GM21723 (cell line): ENCODE results near the gene APLP2.
"Not testable (repeated sequence)": the region's sequence is repeated elsewhere in the genome, so short reads cannot be mapped to it uniquely, and the experiment has no call there.

Experiments used
- ATAC-seq: cut with Tn5 transposase; IDR thresholded peaks from one replicate; pipeline ENCODE4 v1.9.1; 2021; ENCODE audit warnings: mild to moderate bottlenecking, moderate library complexity; ENCODE audit not compliant: unreplicated experiment

The APLP2 gene

DNA sequence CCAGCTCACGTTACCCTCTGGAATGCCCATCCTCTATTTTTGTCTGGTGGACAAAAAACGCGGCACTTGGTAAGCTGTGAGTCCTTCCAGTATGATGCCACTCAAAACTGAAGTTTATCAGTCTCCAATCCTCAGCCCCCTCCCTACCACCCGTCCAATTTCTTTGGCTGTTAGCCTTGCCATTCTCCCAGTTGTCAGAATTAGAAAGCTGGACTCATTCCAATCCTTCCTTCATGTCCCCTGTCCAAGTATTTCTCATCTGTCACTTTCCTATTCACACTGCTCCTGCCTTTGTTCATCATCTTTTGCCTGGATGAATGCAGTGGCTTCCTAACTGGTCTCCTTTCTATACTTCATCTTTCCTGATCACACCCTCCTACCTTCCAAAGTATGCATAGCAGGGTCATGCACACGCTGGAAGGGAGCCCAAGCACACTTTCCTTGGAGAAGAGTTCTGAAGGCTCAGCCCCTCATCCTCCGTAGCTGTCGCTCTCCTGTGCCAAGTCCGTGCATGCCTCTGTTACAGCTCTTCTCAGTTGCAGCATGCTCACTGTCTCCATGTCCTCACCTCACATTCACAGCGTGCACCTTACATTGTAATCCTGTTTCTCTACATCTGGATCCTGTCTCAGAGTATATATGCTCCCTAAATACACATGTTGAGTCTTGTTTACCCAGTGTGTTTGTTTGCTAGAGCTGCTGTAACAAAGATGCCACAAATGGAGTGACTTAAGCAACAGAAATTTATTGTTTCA is 19.4 kb downstream of the APLP2 start:
- no peak for ATAC-seq

DNA sequence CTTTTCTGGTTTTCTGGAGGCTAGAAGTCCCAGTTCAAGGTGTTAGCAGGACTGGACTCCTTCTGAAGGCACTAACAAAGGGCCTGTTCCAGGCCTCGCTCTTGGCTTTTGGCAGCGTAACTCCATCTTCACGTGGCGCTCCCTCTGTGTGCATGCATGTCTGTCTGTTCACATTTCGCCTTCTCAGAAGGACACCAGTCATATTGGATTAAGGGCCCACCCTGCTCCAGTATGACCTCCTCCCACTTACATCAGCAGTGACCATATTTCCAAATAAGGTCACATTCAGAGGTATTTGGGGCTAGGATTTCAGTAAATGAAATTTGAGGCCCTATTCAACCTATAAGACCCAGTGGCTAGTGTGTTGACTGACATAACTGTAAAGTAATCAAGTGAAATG is 20.0 kb downstream of the APLP2 start:
- no peak for ATAC-seq

DNA sequence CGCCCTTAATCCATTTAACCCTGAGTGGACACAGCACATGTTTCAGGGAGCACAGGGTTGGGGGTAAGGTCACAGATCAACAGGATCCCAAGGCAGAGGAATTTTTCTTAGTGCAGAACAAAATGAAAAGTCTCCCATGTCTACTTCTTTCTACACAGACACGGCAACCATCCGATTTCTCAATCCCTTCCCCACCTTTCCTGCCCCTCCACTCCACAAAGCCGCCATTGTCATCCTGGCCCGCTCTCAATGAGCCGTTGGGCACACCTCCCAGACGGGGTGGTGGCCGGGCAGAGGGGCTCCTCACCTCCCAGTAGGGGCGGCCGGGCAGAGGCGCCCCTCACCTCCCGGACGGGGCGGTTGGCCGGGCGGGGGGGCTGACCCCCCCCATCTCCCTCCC is 20.8 kb downstream of the APLP2 start:
- not testable (repeated sequence) for ATAC-seq

DNA sequence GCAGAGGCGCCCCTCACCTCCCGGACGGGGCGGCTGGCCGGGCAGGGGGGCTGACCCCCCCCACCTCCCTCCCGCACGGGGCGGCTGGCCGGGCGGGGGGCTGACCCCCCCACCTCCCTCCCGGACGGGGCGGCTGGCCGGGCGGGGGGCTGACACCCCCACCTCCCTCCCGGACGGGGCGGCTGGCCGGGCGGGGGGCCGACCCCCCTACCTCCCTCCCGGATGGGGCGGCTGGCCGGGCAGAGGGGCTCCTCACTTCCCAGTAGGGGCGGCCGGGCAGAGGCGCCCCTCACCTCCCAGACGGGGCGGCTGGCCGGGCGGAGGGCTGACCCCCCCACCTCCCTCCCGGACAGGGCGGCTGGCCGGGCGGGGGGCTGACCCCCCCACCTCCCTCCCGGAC is 21.5 kb downstream of the APLP2 start:
- not testable (repeated sequence) for ATAC-seq

DNA sequence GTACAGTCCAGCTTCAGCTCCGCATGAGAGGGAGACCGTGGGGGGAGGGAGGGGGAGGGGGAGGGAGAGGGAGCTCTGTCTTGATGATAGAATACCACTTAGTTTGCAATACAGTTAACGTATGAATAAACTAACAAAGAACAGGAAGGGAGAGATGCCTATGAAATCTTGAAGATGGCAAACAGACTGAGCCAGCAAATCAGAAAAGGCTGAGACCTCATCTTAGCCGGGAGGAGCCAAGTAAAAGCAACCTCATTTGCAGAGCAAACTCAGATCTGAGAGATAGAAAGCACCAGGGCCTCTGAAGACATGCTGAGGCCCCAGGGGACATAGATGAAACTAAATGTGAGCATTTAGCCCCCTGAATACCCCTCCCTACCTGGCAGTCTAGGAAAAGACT is 23.0 kb downstream of the APLP2 start:
- no peak for ATAC-seq

DNA sequence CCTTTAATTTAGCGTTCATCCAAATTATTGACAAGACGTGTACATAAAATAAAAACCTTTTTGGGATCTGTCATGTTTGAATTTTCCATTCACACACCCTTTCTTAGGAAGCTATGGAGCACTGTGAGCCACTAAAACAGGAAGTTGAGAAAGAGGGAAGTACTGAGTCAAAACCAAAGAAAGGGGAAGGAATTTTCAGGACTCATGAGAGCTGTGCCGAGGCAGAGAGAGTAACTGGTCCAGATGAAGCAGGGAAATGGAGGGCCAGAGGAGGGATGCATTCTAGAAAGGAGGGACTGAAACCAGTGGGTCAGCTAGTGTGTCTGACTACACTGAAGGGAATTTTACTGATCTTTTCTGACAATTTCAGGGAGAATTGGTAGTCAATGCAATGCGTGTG is 24.9 kb downstream of the APLP2 start:
- ATAC-seq, result no peak

DNA sequence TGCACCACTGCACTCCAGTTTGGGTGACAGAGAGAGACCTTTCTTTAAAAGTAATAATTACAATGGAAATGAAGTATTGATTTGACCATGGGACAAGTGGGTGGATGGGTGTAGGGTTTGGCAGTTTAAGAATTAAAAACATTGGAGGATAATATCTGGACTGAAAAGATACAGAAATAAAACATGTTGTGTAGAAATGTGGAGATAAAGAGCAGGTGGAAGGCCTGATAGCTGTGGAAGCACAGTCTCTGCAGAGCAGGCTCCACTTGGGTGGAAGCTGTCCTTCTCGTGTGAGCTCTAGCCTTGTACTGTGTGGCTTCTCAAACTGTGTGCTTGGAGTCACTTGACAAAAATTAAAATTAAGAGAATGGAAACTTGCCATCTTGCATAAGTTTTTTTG is 25.6 kb downstream of the APLP2 start:
- ATAC-seq, result no peak

DNA sequence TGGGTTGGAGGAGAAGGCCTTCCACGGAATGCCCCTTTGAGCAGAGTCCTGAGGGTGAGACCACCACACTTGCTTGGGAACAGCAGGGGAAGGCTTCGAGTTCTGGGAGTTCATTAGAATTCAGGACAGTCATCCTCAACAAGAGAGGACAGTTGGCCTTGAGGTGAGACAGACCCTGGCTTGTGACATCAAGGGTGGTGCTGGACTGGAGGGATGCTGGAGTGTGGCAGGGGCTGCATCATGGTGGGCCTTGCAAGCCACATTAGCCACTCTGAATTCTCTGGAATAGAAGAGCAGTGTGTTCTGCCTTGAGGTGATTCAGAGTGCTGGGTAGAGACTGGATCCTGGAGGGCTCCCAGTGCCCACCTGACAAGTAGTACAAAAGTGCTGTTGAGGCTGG is 26.3 kb downstream of the APLP2 start:
- ATAC-seq, result no peak

DNA sequence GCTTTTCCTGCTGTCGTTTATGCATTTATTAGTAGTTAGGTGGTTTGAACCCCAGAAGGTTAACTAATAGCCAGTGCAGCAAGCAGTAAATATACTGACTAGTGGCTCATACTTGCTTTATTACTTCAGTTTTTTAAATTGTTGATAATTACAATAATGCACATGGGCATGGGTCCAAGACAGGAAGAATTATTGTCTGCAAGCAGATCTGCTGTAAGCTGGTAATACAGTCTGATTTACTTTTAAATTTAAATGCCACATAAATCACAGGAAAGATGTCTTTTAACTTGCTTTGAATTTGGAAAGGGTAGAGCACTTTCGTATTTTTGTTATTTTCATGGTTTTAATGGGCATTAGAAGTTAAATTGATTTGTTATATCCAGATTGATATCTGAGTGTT is 27.1 kb downstream of the APLP2 start:
- no peak for ATAC-seq

DNA sequence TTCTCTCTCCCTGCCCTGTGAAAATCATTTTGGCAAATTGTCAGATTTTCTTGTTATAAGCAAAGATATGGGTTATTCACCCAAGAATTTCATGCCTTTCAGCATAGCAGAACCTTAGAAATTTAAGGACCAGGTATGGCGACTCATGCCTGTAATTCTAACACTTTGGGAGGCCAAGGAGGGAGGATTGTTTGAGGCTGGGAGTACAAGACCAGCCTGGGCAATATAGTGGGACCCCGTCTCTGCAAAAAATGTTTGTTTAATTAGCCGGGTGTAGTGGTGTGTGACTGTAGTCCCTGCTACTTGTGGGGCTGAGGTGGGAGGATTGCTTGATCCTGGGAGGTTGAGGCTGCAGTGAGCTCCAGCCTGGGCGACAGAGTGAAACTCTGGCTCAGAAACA is 27.6 kb downstream of the APLP2 start:
- no peak for ATAC-seq

DNA sequence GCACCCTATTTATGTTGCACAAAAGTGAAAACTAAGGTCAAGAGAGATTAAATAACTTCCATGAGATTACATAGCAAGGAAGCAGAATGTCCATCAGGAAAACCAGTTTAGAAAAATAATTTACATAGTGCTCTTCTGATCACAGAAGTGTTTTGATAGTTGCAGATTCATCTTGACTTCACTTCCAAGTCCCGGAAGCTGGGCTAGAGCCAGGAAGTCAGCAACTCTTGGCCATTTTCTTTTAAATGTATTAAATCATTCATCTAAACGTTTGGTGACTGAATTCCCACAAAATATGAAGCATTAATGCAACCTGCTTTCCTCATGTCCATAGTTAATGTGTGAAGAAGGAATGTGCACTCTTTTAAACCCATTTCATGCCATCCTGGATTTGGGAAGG is 29.7 kb downstream of the APLP2 start:
- ATAC-seq, result no peak

DNA sequence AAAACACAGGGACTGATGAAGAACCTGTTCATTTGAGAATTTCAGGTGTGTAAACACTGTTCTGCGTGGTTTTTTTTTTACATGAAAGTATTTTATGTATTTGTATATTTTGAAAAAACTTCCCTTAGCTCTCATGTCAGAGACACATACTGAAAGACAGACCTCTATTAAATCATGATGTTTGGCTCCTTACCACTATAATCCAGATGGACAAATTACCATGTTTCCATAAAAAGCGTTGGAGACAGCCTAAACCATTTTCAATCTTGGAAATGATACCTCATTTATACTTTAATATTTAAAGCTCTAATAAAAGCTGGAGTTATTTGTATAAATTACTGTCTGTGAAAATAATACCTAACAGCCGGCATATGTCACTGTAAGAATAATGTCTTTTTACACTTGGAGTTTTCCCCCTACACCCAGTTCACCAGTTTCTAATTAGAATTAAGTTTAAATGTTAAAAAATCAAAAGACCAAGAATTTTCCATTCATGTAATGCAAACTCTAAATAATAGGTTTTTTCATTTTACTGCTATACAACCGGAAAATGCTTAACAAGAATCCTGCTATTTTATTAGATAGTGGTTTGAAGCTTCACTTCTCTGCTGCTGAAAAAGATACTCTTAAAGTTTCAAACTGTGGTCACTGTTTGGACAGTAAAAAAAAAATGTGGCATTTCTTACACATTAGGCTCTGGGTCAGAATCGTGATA is 30.8 kb downstream of the APLP2 start:
- ATAC-seq, result no peak

DNA sequence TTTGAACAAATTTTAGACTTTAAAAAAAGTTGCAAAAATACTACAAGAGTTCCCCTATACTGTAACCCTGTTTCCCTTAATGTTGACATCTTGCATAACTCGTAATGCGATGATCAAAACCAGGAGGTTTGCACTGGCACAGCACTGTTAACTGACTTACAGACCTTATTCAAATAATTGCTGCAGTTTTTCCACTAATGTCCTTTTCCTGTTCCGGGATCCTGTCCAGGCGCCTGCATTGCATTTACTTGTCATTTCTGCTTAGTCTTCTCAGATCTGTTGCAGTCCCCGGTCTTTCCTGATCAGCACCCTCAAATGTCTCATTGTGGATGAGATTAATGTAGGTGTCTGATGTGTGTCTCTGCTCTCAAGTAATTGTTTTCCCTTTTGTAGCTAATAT is 32.0 kb downstream of the APLP2 start:
- ATAC-seq, result no peak

DNA sequence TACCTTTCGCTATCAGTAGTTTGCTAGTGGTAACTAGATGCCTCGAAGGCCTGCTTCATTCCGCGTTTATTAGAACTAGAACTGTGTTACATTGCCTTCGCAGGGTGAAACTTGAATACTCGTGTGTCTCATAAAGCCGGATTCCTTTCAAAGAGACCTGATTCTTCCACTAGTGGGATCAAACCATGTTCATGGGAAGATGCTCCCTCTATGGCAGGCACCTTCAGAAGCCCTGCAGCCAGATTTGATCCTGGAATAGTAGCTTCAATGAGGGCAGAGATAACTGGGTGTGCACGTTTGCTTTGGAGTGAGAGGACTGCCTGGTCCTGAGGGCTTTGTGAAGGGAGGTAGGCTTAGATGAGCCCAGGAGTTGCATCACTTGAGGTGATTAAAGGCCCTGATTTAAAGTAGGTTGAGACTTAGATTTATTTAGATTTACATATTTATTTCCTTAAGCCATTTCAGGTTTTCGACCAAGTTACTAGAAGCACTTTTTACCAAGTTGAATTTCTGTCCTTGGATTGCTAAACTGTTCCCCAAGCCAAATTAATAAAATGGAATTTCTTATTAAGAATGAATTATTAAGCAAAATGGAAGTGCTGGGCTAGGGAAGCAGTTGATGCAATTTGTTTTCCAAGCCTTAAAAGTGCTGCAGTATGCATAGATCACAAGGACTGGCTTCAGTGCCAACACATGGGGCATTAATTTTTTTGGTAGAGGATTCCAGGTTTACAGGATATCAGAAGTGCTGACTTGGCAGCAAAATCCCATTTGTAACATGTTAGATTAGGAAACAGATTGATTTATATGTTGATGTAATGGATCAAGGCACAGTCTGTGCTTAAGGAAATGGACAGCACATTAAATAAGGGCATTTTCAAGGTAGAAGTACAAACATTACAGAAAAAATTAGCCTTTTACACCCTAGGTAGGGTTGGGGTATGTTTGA is 32.9 kb downstream of the APLP2 start:
- no peak for ATAC-seq

DNA sequence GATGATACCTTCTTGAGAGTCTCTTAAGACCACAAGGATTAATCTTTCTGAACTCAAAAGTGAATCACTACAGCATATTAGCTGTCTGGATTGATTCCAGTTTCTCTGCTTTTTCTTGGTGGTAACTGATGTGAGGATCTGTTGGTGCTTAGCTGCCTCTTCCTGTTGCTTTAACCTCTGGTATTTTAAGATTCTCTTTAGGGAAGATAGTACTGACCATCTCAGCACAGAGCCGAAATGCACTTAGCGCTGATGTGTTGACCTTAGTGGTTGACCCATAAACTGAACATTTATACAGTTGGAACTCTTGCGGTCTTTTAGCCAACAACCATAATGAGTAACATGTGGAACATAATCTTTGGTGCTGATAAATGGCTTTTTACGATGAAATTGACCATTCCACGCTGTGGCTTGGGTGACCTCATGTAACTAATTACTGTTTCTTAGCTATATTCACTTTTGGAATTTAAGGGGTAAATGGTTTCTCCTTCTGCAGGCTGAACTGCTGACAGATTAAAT is 33.7 kb downstream of the APLP2 start:
- ATAC-seq, result no peak

DNA sequence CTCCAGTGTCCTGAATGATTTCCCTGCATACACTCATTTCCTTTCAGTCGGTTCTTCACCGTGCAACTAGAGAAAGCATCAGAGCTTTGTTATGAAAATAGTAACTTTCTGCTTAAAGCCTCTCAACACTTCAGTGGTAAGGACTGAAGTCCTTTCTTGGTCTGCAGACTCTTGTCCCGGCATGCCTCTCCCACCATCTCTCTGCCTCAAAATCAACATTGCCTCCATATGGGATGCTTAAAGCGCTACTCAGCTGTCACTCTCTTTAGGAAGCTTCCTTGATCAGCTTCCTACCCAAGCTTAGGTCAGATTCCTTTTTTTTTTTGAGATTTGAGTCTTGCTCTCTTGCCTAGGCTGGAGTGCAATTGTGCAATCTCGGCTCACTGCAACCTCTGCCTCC is 36.7 kb downstream of the APLP2 start:
- ATAC-seq, result no peak

DNA sequence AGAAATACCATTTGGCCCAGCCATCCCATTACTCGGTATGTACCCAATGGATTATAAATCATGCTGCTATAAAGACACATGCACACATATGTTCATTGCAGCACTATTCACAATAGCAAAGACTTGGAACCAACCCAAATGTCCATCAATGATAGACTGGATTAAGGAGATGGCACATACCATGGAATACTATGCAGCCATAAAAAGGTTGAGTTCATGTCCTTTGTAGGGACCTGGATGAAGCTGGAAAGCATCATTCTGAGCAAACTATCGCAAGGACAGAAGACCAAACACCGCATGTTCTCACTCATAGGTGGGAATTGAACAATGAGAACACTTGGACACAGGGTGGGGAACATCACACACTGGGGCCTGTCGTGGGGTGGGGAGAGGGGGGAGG is 39.0 kb downstream of the APLP2 start:
- not testable (repeated sequence) for ATAC-seq

DNA sequence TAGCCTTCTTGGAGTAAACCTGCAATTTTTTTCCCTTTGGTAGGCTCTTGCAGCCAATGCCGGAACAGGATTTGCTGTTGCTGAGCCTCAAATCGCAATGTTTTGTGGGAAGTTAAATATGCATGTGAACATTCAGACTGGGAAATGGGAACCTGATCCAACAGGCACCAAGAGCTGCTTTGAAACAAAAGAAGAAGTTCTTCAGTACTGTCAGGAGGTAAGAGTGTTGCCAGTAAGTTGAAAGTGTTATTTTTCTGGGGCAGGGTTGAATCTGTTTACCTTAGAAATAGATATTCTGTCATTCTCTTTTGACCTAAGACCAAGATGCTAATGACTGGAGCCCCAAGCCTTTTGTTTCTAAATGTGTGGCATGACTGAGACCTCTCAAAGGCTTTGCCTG is 39.7 kb downstream of the APLP2 start:
- ATAC-seq, result no peak

DNA sequence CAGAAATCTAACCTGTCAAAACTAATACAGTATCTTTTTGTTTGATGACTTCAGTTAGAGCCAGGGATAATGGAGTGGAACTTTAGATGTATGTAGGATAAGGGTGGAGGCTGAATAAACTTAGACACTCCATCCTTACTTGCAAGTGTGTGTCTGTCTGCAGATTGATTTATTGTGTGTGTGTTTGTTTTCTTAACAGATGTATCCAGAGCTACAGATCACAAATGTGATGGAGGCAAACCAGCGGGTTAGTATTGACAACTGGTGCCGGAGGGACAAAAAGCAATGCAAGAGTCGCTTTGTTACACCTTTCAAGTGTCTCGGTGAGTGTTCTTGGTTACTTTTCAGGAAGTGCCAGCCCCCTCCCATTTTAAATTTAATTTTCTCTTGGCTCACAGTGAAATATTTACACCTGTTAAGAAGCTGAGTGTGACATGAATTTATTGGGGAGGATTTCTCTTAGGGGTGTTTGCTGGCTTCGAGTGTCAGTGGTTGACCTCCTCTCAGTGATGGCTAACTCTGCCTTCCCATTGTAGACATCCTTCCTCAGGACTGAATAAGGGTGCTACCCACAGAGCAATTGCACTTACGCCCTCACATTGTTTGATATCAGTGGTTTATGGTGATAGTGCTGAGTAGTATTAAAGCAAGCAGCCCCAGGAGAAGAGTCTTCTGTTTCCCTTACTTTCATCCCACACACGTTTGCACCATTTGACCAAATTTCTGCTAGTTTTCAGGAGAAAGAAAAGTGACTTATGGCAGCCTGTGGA is 40.8 kb downstream of the APLP2 start:
- no peak for ATAC-seq

DNA sequence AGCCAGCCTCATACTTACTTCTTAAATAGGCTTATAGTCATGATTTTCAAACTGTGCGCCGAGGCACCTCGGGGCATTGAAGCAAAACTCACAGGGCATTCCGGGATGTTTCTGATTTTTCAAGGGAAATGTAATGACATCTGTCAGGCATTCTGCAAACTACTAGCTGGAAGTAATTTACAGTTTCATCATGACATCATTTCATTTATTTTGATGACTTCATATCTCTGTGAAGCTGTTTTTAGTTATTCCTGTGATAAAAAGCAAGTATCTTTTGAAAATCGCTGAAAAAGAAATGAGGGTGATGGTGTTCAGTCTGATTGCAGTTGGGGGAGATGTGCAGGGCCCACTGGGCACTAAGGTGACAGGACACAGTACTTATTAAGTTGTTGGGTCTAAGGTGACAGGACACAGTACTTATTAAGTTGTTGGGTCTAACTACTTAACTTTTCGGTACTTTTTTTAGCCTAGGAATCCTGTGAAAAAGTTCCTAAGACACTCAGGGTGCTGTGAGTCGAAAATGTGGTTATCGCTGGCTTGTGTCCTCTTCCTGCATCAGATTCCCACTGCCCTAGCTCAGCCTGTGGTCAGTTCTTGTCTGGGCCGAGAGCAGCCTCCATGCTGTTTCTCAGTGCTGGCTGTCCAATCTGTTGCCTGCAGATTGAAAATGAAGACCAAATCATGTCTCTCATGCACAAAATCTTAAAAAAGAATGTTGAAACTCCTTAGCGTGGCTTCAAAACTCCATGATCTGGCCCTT is 42.6 kb downstream of the APLP2 start:
- no peak for ATAC-seq
